Fibroblast of peridontal ligament (primary cell): ENCODE results near the gene FTSJ3.
A peak's percentile ranks its signal among the peaks of the same experiment; 100 is the strongest.

Source experiments
- DNase-seq: peaks from one replicate; pipeline ENCODE4 v3.0.0-alpha.2; 2010; ENCODE audit errors: extremely low read depth

Gene FTSJ3

DNA sequence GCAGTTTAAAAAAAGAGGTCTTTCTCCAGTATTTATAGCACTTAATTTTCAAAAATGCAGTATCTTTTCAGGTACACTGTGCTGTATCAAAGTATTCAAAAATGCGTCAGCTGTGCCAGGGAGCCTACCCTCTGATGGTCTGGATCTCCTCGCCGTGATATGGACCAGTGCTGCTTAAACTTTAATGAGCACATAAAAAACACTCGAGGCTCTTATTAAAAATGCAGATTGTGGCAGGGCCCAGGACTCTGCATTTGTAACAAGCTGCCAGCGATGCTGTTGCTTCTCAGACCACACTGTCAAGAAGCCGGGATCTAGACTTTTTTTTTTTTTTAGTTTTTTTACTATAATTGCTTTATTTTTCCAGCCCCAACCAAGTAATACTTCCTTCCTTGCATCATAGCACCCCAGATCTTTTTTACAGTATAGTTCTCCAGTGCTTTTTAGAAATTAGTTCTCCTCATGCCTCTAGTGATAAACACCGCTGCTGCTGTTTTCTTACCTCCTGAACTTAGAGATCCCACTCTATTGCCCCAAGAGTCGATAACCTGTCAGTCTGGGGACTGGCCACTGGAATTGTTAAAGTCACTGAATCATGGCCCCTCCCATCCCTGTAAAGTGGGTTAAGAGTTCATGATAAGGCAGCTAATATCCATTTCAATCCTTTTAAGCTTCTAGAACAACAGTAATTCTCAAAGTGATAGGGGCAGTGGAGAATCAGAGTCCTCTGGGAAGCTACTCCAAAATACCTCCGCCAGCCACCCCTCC, 16.6 kb upstream of the FTSJ3 start:
- no peak for DNase-seq

DNA sequence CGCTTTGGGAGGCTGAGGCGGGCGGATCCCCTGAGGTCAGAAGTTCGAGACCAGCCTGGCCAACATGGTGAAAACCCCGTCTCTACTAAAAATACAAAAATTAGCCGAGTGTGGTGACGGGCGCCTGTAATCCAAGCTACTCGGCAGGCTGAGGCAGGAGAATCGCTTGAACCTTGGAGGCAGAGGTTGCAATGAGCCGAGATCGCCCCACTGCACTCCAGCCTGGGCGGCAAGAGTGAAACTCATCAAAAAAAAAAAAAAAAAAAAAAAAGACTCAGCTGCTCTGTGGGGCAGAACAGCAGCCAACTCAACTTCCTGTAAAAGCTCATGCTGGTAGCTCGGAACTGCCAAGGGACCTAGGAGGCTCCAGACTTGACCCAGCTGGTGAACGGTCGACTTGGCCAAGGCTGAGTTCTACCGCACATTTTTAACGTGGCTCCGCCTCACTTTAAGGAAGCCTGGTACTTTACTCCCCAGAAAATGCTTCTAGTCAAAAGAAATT, 16.0 kb upstream of the FTSJ3 start:
- DNase-seq, result peak; percentile 68

DNA sequence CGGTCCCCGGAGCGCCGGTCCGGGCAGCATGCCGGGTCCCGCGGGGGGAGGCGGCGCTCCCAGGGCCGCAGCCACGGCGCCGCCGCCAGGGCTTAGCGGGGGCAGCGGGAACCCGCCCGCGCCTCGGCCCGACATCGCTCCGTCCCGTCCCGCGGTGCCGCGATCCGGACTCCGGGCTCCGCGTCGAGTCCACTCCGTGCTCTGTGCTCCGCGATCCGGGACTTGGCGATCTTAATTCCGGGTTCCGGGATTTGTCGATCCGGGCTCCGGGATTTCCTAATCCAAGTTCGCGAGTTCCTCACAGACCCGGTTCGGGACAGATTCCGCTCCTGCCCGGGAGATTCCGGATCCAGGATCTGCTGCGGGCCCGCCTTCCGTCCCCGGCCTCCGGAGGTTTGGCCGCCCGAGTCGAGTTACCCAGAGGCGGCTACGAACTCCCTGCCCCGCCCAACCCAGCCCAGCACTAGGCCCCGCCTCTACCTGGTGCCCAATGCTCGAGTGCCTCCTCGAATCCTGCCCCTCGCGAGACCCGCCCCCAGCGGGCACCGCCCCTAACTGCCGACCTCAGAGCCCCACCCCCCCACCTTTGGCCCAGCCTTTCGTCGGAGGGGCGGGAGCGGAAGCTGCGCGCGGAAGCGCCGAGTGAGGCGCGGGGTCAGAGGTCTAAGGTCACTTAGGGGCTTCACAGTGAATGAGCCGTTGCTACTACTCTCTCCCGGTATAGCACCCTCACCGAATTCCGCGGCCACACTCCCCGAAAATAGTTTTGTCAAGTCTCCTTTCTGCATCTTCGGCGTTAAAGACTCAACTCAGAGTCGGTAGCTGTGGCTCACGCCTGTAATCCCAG, 15.3 kb upstream of the FTSJ3 start, which contains the start of gene SMARCD2:
Gene SMARCD2, minus strand, starts transcription at position 146 of the 847 bp plus-strand sequence. Its CDS starts 11 bp downstream, at position 135.
- DNase-seq, result peak; percentile 99

DNA sequence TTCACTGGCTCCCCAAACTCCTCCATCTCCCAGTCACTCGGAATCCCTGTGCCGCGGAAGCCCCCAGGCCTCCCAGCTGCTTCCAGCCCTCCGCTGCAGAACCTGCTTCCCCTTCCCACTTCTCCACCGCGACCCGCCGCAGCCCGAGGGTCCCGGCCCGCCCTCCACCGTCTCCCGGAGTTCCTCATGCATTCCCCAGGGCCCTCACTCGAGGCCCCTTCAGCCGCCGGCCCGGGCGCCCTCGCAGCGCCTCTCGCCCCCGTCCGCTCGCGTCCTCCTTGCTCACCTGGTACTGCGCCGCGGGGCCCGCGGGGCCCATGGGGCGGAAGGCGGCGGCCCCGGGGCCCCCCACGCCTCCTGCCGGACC, 14.7 kb upstream of the FTSJ3 start:
- no peak for DNase-seq

DNA sequence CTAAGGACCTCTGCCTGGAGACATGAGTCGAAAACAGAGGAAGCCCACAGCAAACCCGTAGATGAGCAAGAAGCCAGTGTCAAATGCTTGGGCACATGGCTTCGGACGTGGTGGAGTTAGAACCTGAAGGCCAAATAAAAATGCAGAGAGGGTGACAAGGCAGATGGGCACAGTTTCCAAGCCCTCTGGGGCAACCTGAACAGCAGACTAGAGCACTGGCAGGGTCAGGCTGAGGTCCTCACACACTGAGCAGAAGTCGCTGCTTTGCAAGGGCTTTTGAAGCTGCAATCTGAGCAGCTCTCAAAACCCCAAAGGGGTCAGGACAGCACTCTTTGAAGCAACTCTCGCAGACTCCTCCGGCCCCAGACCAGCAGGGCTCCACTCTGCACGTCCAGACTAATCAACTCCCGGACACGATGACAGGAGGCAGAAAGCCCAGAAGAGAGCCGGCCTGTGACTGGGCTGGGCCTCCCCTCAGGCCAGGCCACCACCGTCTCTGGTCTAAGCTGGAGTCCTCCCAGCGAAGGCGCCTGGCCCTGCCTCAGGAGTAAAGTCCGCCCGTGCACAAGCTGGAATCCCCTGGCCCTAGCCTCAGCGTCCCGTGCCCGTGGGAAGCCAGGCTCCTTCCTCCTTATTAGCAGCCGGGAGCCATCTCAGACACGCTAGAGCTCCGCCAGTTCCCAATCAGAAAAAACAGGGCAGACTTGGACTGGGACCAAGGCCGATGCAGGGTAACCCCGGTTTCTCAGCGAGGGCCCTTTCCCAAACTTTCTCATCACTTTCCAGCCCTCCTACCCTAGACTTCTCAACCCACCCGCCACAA, 14.1 kb upstream of the FTSJ3 start:
- DNase-seq, result peak; percentile 36

DNA sequence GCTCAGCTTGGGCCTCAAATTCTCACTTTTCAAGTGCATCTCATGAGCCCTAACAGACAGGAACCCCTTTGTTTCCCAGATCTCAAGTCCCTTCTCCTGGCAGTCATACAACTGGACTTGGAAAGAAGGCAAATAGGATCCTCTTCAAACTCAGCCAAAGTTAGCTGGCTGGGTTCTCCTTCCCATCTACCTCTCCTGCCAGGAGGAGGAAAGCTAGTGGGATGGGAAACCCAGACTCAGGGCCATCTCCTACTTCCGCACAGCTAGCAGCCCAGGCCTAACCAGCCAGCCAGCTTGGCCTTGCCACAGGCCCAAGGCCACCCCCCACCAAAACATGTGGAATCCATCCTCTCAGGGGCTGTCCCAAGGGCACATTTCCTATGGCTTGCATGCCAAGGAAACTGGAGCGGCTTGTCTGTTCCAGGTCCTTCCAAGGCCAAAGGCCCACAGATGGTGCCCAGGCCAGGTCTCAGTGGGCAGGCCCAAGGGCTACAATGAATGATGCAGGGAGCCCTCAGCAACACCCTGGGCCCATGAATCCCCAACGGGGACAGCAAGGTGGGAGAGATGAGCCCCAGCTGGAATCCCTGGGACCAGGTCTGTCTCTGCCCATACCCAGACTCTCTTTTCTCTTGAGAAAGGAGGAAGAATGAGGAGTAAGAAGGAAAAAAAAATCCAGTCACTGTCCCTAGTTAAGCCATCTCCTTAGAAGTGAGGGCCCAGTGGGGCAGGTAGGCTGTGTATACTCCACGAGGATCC, 13.3 kb upstream of the FTSJ3 start:
- peak; percentile 13 for DNase-seq

DNA sequence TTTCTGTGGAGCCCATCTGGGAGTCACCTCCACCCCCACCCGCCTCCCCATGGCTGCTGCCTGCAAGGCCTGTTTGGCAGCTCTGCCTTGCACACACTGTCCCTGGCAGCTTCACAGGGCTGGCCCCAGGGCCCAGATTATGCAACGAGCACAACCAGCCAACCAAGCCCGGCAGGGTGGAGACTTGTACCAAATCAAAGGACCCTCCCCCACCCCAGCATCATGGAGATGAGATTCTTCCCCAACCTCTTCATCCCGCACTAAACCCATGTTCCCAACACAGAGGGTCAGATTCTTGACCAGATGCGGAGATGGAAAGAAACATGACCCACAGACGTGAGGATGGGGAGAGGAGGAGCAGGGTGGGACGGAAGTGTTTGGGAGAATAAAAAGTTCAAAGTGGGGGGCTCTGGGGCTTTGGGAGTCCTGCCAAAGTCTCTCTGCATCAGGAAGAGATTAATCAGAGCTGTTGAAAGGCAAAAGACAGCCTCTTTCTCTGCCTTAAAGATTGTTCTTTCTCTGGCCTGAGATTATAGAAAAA, 11.2 kb upstream of the FTSJ3 start:
- DNase-seq, result peak; percentile 75

DNA sequence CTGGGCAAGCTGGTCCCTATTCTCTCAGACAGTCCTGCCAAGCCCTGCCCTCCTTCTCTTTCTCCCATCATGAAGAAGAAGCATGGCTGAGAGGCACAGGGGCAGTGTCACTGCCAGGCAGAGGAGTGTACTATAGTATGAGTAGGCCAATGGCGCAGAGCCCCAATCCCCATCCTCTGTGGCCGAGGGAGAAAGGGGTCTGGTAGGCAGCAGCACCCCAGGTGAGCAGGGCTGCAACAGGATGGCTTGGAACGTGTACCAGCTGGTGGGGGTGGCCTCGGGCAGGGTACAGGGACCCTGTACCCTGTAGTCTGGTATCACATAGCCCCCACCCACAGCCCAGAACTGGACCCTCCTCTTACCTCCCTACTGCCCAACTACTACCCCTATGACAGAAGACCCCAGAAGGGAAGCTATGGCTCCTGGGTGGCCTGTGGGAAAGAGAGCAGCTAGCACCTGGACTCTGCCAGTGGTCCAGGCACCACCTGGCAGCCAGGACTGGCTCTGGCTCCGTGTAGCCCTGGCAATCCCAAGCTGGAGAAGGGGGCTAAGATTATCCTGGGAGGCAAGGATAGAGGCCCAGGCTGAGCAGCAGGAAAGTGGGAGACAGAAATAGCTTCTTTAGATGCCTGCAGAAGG, 10.6 kb upstream of the FTSJ3 start:
- no peak for DNase-seq

DNA sequence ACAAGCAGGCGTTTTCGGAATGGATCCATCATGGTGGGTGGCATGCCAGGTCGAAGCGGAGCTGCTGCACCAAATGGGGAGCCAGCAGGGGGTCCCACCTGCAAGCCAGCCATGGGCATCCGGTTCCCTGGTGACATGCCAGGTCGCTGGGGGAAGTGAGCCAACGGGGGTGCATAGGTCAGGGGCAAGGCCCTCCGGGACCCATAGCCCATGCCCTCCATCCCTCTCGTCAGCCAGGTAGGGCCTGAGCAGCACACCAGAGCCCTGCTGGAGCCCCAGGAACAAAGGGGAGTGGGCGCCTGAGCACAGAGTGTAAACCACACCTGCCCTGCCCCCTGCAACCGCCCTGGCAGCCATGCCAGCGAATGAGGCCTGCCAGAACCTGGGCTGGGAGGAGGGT, 10.0 kb upstream of the FTSJ3 start:
- DNase-seq, result no peak

DNA sequence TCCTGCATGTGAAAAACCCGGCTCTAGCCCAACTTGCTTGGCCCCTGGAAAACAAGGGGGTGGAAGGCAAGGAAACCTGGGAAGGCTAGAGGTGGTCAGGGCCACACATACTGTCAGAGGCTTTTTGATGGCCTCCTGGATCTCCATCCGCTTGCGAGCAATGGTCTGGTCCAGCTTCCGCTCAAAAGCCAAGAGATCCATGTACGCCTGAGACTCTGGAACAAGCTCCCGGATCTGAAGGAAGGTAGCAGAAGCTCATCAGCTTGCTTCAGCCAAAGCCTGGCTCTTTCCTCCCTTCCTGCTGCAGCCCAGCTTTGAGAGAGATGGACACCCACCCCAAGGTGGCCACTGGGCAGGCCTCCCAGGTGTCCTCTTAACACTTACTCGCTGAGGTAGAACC, 9.3 kb upstream of the FTSJ3 start:
- DNase-seq, result no peak

DNA sequence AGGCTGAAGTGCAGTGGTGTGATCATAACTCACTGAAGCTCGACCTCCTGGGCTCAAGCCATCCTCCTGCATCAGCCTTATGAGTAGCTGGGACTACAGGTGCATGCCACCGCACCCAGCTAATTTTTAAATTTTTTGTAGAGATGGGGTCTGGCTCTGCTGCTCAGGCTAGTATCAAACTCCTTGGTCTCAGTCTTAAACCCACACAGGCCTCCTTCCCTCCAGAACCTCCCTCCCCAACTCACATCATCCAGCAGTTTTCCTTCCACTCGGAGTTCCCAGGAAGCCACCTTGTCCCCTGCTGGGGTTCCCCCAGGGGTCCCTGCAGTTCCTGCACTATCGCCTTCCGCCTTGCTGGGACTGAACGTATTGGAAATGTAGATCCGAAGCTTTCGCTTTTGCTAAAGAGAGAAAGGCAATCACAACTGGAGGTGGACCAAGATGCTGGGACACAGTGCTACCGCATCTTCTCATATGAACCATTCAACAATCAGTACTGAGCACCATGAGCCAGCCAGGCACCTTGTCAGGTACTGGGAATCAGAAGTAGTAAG, 7.8 kb upstream of the FTSJ3 start:
- DNase-seq, result no peak

DNA sequence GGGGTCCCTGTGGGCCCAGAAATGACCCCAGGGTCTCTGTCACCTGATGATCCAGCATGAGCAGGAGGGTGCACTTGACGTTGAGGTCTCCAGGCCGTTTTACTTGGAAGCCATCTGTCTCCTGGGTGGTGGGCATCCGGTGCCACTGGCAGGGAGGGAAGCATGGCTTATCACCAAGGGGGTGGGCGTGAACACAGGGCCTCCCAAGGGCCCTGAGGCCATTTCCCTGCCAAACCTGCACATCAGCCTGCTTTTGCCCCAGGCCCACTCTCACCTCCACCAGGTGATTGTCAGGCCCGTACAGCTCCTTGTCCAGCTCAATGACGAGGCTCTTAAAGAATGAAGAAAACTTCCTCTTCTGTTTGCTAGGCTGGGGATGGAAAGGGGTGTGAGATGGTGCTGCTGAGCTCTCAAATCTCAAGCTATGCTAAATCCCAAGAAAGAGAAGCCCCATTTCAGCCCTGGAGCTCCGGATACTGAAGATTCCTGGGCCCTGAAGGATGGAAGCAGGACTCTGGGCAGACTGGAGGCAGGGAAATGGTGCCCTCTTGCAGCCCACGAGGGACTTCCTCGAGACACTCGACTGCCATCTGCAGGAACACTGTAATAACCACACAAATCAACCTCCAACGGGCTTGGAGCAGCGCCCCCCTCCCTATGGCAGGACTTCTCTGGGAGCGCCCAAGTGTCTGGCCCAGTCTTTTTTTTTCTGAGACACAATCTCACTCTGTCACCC, 7.1 kb upstream of the FTSJ3 start:
- peak; percentile 66 for DNase-seq

DNA sequence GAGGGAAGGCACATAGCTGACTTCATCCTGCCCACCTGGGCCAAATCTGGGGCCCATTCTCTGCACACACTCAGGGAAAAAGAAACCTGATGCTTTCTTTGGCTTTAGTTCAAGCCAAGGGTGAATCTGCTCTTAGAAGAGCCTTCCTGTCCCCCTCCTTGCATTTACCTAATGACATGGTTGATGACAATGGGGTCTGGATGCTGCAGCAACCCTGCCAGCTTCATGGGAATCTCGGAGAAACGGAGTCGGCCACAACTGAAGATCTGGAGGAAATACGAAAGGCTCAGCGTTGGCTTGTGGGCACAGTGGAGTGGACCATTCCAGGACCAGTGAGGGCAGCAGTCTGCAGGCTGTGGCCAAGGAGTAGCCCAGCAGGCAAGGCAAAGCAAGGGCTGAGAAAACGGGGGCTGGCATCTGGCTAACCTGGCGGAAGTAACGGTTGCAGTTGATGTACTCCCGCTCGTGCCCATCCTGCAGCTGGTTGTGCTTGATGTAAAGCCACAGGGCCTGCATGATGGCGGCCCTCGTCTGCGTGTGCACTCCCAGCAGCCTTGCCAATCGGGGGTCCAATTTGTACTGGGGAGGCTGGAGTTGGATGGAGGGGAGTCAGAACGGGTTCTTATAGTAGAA, 6.4 kb upstream of the FTSJ3 start:
- DNase-seq, result no peak

DNA sequence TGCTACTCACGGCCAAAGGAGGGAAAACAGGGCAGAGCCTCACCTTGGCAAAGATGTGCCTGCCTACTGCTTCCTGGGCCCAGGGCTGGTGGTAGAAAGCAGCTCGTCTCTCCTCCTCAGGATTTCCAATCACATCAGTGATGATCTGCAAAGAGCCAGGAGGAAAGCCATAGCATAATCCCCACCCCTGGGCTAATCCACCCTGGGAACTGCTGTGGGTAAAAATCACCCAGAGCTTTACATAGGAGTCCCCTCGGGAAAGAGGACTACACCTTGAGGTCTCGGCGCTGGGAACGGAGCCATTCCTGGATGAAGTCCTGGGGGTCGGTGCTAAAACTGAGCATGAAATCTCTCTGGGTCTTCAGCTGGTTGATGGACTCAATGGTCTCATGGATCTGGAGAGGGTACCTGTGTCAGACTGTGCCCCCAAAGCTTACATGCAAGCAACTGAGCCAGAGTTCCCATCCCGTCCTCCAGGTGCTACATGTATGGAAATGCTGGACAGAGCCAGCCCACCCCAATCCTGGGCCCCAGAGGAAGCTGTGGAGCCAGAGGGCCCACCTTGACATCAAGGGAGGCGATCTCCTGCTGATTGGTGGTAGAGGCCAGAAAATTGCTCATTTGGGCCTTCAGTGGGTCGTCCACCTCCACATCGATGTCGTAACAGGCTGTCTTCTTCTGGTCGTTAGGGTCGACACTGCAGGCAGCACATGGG, 5.7 kb upstream of the FTSJ3 start:
- DNase-seq, result no peak

DNA sequence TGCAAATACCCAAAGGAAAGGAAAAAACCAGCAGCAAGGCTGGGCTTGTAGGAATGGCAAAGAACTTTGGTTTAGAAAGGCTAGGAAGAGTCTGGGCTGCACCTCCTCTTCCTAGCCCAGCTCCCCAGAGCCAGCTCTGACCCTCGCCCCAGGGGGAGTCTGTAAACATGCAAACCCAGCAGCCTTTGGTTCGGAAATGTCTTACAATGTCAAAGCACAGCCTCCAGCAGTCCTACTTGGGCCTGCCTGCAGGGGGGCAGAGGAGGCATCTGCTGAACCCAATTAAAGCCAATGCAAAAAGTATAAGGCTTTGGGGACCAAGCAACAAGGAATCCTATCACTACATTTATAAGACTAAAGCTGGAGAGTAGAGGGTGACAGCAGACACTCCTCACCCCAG, 5.0 kb upstream of the FTSJ3 start:
- DNase-seq, result no peak

DNA sequence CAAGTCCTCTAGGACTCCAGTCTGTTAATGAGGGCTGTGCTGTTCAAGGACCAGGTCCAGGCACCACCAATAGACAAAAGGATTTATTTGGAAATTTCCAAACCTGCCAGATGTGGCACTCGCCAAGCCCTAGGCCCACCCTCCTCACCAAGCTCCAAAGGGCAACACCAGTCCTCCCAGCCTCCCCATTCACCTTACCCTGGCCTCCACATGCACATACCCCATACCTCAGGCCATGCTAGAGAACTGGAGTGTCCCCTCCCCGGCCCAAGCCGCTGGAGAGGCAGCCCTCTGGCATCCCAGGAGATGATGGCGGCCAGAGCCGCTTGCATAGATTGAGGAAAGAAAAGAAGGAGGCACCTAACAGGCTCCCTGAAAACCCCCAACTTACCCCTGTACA, 4.6 kb upstream of the FTSJ3 start:
- no peak for DNase-seq

DNA sequence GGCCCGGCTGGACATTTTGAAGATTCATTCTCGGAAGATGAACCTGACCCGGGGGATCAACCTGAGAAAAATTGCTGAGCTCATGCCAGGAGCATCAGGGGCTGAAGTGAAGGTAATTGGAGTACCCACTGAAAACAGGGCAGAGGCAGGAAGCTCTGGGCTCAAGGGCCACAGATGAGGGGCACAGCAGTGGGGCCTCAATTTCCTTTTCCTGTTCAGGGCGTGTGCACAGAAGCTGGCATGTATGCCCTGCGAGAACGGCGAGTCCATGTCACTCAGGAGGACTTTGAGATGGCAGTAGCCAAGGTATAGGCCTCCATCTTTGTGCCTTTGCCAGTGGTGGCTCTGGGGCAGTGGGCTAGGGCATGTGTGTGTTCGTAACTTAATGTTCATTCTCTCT, 4.0 kb upstream of the FTSJ3 start:
- no peak for DNase-seq

DNA sequence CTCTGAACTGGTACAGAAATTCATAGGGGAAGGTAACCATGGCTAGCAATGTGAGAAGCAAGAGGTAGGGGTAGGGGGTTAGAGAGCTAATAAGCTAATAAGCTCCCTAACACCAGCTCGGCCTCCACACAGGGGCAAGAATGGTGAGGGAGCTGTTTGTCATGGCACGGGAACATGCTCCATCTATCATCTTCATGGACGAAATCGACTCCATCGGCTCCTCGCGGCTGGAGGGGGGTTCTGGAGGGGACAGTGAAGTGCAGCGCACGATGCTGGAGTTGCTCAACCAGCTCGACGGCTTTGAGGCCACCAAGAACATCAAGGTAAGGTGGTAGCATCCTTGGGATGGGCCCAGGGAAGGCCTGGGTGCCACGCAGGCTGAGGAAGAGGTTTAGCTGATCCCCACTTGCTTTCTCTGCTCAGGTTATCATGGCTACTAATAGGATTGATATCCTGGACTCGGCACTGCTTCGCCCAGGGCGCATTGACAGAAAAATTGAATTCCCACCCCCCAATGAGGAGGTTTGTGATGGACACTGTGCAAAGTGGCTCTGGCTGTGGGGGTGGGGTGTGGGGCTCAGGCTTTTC, 3.5 kb upstream of the FTSJ3 start:
- DNase-seq, result no peak
